AG09309 (cell line): ENCODE results near the gene RERE.
"Not testable (repeated sequence)": the region's sequence is repeated elsewhere in the genome, so short reads cannot be mapped to it uniquely, and the experiment has no call there.

Experiments
- DNase-seq: peaks from one replicate; pipeline ENCODE4 v3.0.0-alpha.2; 2010; ENCODE audit warnings: low read depth
- H3K4me3 ChIP-seq: 2 replicates; pipeline ENCODE4 v1.5.1; 2011; ENCODE audit warnings: mild to moderate bottlenecking, low read depth, low read length, moderate library complexity; ENCODE audit not compliant: control insufficient read depth
- CTCF ChIP-seq: IDR thresholded peaks from 2 replicates; pipeline ENCODE4 v1.5.1; 2011; ENCODE audit warnings: mild to moderate bottlenecking, low read depth, low read length, inconsistent platforms; ENCODE audit not compliant: insufficient read depth, control insufficient read depth; ENCODE audit errors: missing control alignments

The RERE gene

GRCh38 chr1:8698937-8699447 lies 118.4 kb downstream of the RERE start:
- DNase-seq, result no peak
- TF ChIP-seq CTCF, result no peak
- no peak overlapping the region for H3K4me3 ChIP-seq

DNA sequence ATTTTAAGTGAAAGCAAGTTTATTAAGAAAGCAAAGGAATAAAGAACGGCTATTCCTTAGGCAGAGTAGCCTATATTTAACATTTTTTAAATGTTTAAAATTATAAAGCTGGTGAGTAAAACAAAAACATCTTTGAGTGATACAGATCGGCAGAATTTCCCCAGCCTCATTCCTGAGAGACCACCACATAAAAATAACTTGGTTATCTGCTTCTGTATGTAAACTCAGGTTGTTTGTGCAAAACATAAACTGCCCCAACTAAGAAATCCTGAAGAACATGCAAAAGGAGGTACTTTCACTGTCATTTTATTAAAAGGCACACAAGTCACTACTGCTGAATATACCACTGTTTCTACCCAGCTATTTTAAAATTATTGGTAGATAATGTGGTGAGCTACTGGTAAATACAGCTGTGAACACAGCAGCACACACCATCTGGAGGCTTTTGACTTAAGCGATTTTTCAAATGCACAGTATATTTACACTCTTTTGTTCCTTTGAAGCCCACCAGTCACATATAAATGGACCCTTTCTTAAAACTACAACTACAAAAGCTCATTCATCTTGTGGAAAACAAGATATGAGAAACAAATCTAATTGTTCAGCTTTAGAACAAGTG lies 119.3 kb downstream of the RERE start:
- TF ChIP-seq CTCF, result no peak
- DNase-seq, result no peak
- H3K4me3 ChIP-seq, result no peak overlapping the region

DNA sequence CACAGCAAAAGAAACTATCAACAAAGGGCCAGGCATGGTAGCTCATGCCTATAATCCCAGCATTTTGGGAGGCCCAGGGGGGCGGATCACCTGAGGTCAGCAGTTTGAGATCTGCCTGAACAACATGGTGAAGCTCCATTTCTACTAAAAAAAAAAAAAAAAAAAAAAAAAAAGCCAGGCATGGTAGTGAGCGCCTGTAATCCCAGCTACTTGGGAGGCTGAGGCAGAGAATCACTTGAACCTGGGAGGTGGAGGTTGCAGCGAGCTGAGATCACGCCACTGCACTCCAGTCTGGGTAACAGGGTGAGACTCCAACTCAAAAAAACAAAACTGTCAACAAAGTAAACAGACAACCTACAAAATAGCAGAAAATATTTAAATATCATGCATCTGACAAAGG lies 122.0 kb downstream of the RERE start:
- not testable (repeated sequence) for H3K4me3 ChIP-seq, DNase-seq

DNA sequence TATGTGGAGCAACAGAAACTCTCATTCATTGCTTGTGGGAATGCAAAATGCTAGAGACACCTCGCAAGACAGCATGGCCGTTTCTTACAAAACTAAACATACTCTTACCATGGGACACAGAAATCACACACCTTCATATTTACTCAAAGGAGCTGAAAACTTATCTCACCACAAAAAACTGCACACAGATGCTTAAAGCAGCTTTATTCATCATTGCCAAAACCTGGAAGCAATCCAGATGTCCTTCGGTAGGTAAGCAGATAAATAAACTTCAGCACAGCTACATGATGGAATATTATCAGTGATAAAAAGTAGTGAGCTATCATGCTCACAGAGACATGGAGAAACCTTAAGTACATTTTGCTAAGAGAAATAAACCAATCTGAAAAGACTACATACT lies 124.3 kb downstream of the RERE start:
- no peak for TF ChIP-seq CTCF
- no peak overlapping the region for H3K4me3 ChIP-seq
- no peak for DNase-seq

- no peak overlapping the region for H3K4me3 ChIP-seq
- no peak for TF ChIP-seq CTCF
- DNase-seq, result no peak
Measured at GRCh38 chr1:8691662-8692061, 125.8 kb downstream of the RERE start.

DNA sequence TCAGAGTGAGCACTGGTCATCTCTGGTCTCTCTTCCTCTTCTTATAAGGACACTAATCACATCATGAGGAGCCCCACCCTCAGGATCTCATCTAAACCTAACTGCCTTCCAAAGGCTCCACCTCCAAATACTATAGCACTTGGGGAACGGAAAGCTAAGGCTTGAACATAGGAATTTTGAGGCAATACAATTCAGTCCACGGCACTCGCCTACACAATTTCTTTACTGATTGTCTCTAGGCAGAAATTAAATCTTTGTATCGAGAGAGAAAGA lies 127.3 kb downstream of the RERE start:
- no peak for DNase-seq
- TF ChIP-seq CTCF, result no peak
- no peak overlapping the region for H3K4me3 ChIP-seq

GRCh38 chr1:8689431-8690252 lies 127.8 kb downstream of the RERE start:
- DNase-seq, result no peak
- no peak overlapping the region for H3K4me3 ChIP-seq
- no peak for TF ChIP-seq CTCF
